PC-3 (cell line): ENCODE measurements around the gene THSD8. TPM values are rescaled to one million over a fixed set of nuclear protein-coding genes. Genes with fewer than 3 reads are reported as not detected.

Experiments used
- ATAC-seq: fragments of 200-7000 bp; cut with Tn5 transposase; 2 replicates; pipeline ENCODE4 v1.9.1; 2020; ENCODE audit warnings: mild to moderate bottlenecking, moderate library complexity
- BruUV-seq: library from RNA; stranded (reverse); fragments of 400-500 nt; replicated peaks from 2 replicates; lab custom pipeline; 2021; lab: Mats Ljungman, UMichigan
- CTCF ChIA-PET: fragments of 300-600 bp; sonication (Branson Sonifier 250); formaldehyde crosslinking; loops from one replicate; lab custom pipeline; 2022; ENCODE audit warnings: antibody characterized with exemption; lab: Charles Lee
- POLR2A ChIA-PET: fragments of 300-600 bp; sonication (Branson Sonifier 250); formaldehyde crosslinking; loops from one replicate; lab custom pipeline; 2022; ENCODE audit warnings: antibody characterized with exemption; ENCODE audit not compliant: unreplicated experiment; lab: Charles Lee
- DNase-seq: peaks from one replicate; pipeline ENCODE4 v3.0.0-alpha.2; 2015
- H2AFZ ChIP-seq: fragments of 300-600 bp; sonication (generic); 2 replicates; pipeline ENCODE4 v1.6.0; 2016; ENCODE audit warnings: antibody characterized with exemption, low read length
- H3F3A ChIP-seq: fragments of 300-600 bp; sonication (generic); one replicate; pipeline ENCODE4 v1.6.0; 2017; ENCODE audit warnings: antibody characterized with exemption, low read length, control low read depth, mild to moderate bottlenecking; ENCODE audit not compliant: unreplicated experiment
- H3K27ac ChIP-seq: fragments of 300-600 bp; sonication (generic); 2 replicates; pipeline ENCODE4 v1.5.1; 2016; ENCODE audit warnings: mild to moderate bottlenecking, low read length
- H3K27me3 ChIP-seq: fragments of 300-600 bp; sonication (generic); 2 replicates; pipeline ENCODE4 v1.6.1; 2016; ENCODE audit warnings: low read length, mixed read lengths
- H3K36me3 ChIP-seq: fragments of 300-600 bp; sonication (generic); 2 replicates; pipeline ENCODE4 v1.6.1; 2016; ENCODE audit warnings: low read depth, mixed run types, low read length, mixed read lengths
- H3K4me1 ChIP-seq: fragments of 300-600 bp; sonication (generic); 2 replicates; pipeline ENCODE4 v1.5.1; 2016; ENCODE audit warnings: low read length; ENCODE audit not compliant: insufficient read depth
- H3K4me2 ChIP-seq: fragments of 300-600 bp; sonication (generic); 2 replicates; pipeline ENCODE4 v1.6.0; 2016; ENCODE audit warnings: low read length
- H3K4me3 ChIP-seq: fragments of 300-600 bp; sonication (generic); 2 replicates; pipeline ENCODE4 v1.5.1; 2016; ENCODE audit warnings: mild to moderate bottlenecking, low read length, mixed read lengths
- H3K79me2 ChIP-seq: fragments of 300-600 bp; sonication (generic); 2 replicates; pipeline ENCODE4 v1.6.1; 2017; ENCODE audit warnings: low read length, mixed read lengths
- H3K9ac ChIP-seq: fragments of 300-600 bp; sonication (generic); 2 replicates; pipeline ENCODE4 v1.6.0; 2016; ENCODE audit warnings: mild to moderate bottlenecking, low read length
- H3K9me2 ChIP-seq: fragments of 300-600 bp; sonication (generic); replicated peaks from 2 replicates; pipeline ENCODE4 v1.6.1; 2016; ENCODE audit warnings: mixed run types, low read length, mixed read lengths
- H3K9me3 ChIP-seq: fragments of 300-600 bp; sonication (generic); 2 replicates; pipeline ENCODE4 v1.6.1; 2016; ENCODE audit warnings: low read length, mixed read lengths
- H4K20me1 ChIP-seq: fragments of 300-600 bp; sonication (generic); 2 replicates; pipeline ENCODE4 v1.6.1; 2016; ENCODE audit warnings: low read length, mixed read lengths
- CTCF ChIP-seq: fragments of 300-600 bp; sonication (generic); conservative IDR thresholded peaks from 2 replicates; pipeline ENCODE4 v1.5.1; 2017; ENCODE audit warnings: antibody characterized with exemption, low read depth, mild to moderate bottlenecking, low read length
- EZH2 ChIP-seq: fragments of 300-600 bp; sonication (generic); IDR thresholded peaks from one replicate; pipeline ENCODE4 v1.6.1; 2017; ENCODE audit warnings: antibody characterized with exemption, mild to moderate bottlenecking, low read length; ENCODE audit not compliant: unreplicated experiment
- EZH2phosphoT487 ChIP-seq: fragments of 300-600 bp; sonication (generic); IDR thresholded peaks from 2 replicates; pipeline ENCODE4 v1.6.1; 2018; ENCODE audit warnings: mild to moderate bottlenecking, antibody characterized with exemption, low read length, borderline replicate concordance
- intact Hi-C: fragments of 100-400 bp; cut with micrococcal nuclease; formaldehyde crosslinking; loops from 2 replicates; pipeline ENCODE4 v1.9.0; 2023
- total RNA-seq: library from RNA; depleted of rRNA; stranded (reverse); fragments of >200 nt; gene quantifications from 2 replicates; pipeline ENCODE4 v1.2.3, GENCODE V29; 2014

THSD8 gene
- total RNA-seq, 1 experiment from 2014 or later, result not detected

- no peaks in the 10 kb centered on the region for H3K27me3 ChIP-seq
- no peaks in the 10 kb centered on the region for H3F3A ChIP-seq
- no peaks in the 10 kb centered on the region for H3K9me2 ChIP-seq
- ChIA-PET POLR2A (no interaction called here), CTCF (no interaction called here)
- peaks cover 23% of the 10 kb centered on the region for H3K4me1 ChIP-seq
- peak overlapping the region; percentile 84; the same call in 1 of the 2 replicates for H3K9ac ChIP-seq
- peak overlapping the region; percentile 81 for H3K4me3 ChIP-seq
- H2AFZ ChIP-seq, result peak overlapping the region; percentile 91
- DNase-seq (peak; percentile 38), ATAC-seq (no peak; the same call in 1 of the 2 replicates)
- BruUV-seq, result no TSS peak
- H4K20me1 ChIP-seq, result no peaks in the 10 kb centered on the region
- peaks cover 15% of the 10 kb centered on the region for H3K36me3 ChIP-seq
- H3K4me2 ChIP-seq, result peak overlapping the region; percentile 91
- no peak for TF ChIP-seq EZH2
- no peak for TF ChIP-seq EZH2phosphoT487
- TF ChIP-seq CTCF, result no peak
- H3K79me2 ChIP-seq, result peaks cover 38% of the 10 kb centered on the region
- intact Hi-C loops, result loop anchor here (5.0 kb wide), 1 partner anchor 35 kb away; the partner anchor contains the start of gene MAST1
- H3K9me3 ChIP-seq, result no peaks in the 10 kb centered on the region
- no peak overlapping the region for H3K27ac ChIP-seq
These were observed 618 bp downstream of the THSD8 start for GRCh38 chr19:12802267-12803106.

GRCh38 chr19:12804051-12804450 is 2.2 kb downstream of the THSD8 start:
- intact Hi-C loops, result loop anchor here (5.0 kb wide), 1 partner anchor 33 kb away; the partner anchor contains the start of gene MAST1
- ChIA-PET CTCF (no interaction called here), POLR2A (no interaction called here)
- Histone ChIP-seq H3K4me3 (no peak overlapping the region), H3K36me3 (peaks cover 17% of the 10 kb centered on the region), H3K4me2 (no peak overlapping the region), H3K9me2 (no peaks in the 10 kb centered on the region), H3K79me2 (peaks cover 38% of the 10 kb centered on the region), H3K9ac (no peak overlapping the region), H3K9me3 (no peaks in the 10 kb centered on the region), H4K20me1 (no peaks in the 10 kb centered on the region), H3K4me1 (peaks cover 23% of the 10 kb centered on the region), H3K27me3 (no peaks in the 10 kb centered on the region), H3K27ac (no peak overlapping the region), H2AFZ (no peak overlapping the region), H3F3A (no peaks in the 10 kb centered on the region)
- no peak for ATAC-seq
- DNase-seq, result no peak
- BruUV-seq, result no TSS peak
- TF ChIP-seq EZH2phosphoT487, result no peak
- TF ChIP-seq EZH2, result no peak
- no peak for TF ChIP-seq CTCF
